GM21526 (cell line): ENCODE results near the gene PPP4R3B.
"Not testable (repeated sequence)": the region's sequence is repeated elsewhere in the genome, so short reads cannot be mapped to it uniquely, and the experiment has no call there.

Experiments used
- ATAC-seq: cut with Tn5 transposase; IDR thresholded peaks from one replicate; pipeline ENCODE4 v1.9.1; 2021; ENCODE audit warnings: moderate library complexity; ENCODE audit not compliant: unreplicated experiment, low FRiP score

Gene PPP4R3B

GRCh38 chr2:55598056-55598795, 19.2 kb downstream of the PPP4R3B start:
- no peak for ATAC-seq

GRCh38 chr2:55596795-55597194, 20.6 kb downstream of the PPP4R3B start:
- ATAC-seq: not testable (repeated sequence)

- no peak for ATAC-seq
These were observed 21.9 kb downstream of the PPP4R3B start for GRCh38 chr2:55595536-55595935.

GRCh38 chr2:55592130-55592529, 25.3 kb downstream of the PPP4R3B start:
- no peak for ATAC-seq

- ATAC-seq: no peak
These were observed 26.5 kb downstream of the PPP4R3B start for GRCh38 chr2:55590810-55591440.

- ATAC-seq: no peak
These were observed 31.9 kb downstream of the PPP4R3B start for GRCh38 chr2:55585451-55586080.

GRCh38 chr2:55581874-55582547, 35.4 kb downstream of the PPP4R3B start:
- ATAC-seq: no peak

- no peak for ATAC-seq
These were observed 36.0 kb downstream of the PPP4R3B start for GRCh38 chr2:55581435-55581834.

GRCh38 chr2:55569002-55569401, 48.4 kb downstream of the PPP4R3B start:
- ATAC-seq: not testable (repeated sequence)

- no peak for ATAC-seq
These were observed 50.1 kb downstream of the PPP4R3B start for GRCh38 chr2:55567298-55567697.

- no peak for ATAC-seq
These were observed 51.8 kb downstream of the PPP4R3B start for GRCh38 chr2:55565613-55566012.

- ATAC-seq: no peak
These were observed 56.6 kb downstream of the PPP4R3B start for GRCh38 chr2:55560855-55561254.

- no peak for ATAC-seq
These were observed 60.6 kb downstream of the PPP4R3B start for GRCh38 chr2:55556809-55557208.

GRCh38 chr2:55555977-55556376, 61.4 kb downstream of the PPP4R3B start:
- ATAC-seq: no peak

GRCh38 chr2:55553321-55553720, 64.1 kb downstream of the PPP4R3B start:
- no peak for ATAC-seq

GRCh38 chr2:55550368-55551102, 66.9 kb downstream of the PPP4R3B start:
- no peak for ATAC-seq

- ATAC-seq: not testable (repeated sequence)
These were observed 69.7 kb downstream of the PPP4R3B start for GRCh38 chr2:55547679-55548078.

- no peak for ATAC-seq
These were observed 70.4 kb downstream of the PPP4R3B start for GRCh38 chr2:55547001-55547400.

- ATAC-seq: no peak
These were observed 86.8 kb downstream of the PPP4R3B start for GRCh38 chr2:55530539-55531081.

- no peak for ATAC-seq
These were observed 91.2 kb downstream of the PPP4R3B start for GRCh38 chr2:55526174-55526573.
